Kidney capillary endothelial cell (primary cell): ENCODE results near the gene GHITM.
A peak's percentile ranks its signal among the peaks of the same experiment; 100 is the strongest.
"Not testable (repeated sequence)": the region's sequence is repeated elsewhere in the genome, so short reads cannot be mapped to it uniquely, and the experiment has no call there.

ENCODE experiments used
- DNase-seq: peaks from one replicate; pipeline ENCODE4 v3.0.0-alpha.2; 2018; ENCODE audit warnings: low spot score

GHITM gene

DNA sequence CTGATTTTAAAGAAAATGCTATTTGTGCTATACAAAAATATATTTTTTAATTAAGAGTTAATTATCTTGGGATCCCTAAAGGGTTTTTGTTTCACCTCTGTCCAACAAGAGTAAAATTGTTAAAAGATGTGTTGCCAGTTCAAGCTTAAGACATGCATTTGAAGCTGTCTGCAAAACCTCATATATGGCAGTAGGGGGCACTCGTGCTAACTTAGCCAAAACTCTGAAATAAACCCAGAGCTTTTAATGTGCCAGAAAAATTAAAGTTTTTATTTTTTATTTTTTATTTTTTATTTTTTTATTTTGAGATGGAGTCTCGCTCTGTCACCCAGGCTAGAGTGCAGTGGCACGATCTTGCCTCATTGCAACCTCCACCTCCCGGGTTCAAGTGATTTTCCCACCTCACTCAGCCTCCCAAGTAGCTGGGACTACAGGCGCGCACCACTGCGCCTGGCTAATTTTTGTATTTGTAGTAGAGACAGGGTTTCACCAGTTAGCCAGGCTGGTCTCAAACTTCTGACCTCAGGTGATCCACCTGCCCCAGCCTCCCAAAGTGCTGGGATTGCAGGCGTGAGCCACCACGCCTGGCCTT is 8.8 kb downstream of the GHITM start:
- peak; percentile 42 for DNase-seq

DNA sequence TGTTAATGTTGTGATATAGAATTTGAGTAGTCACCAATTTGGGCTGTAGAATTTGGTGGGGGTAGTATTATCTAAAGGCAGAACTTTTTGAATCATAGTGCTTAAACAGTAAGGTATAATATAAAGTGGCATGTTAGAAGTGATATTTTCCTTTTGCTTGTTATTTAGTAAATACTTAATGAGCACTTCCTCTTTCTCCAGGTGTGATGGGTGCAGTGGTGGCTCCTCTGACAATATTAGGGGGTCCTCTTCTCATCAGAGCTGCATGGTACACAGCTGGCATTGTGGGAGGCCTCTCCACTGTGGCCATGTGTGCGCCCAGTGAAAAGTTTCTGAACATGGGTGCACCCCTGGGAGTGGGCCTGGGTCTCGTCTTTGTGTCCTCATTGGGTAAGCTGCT is 10.5 kb downstream of the GHITM start:
- DNase-seq: no peak

DNA sequence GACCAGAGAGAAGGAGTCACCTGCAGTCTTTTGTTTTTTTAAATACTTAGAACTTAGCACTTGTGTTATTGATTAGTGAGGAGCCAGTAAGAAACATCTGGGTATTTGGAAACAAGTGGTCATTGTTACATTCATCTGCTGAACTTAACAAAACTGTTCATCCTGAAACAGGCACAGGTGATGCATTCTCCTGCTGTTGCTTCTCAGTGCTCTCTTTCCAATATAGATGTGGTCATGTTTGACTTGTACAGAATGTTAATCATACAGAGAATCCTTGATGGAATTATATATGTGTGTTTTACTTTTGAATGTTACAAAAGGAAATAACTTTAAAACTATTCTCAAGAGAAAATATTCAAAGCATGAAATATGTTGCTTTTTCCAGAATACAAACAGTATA is 13.5 kb downstream of the GHITM start:
- DNase-seq: no peak

DNA sequence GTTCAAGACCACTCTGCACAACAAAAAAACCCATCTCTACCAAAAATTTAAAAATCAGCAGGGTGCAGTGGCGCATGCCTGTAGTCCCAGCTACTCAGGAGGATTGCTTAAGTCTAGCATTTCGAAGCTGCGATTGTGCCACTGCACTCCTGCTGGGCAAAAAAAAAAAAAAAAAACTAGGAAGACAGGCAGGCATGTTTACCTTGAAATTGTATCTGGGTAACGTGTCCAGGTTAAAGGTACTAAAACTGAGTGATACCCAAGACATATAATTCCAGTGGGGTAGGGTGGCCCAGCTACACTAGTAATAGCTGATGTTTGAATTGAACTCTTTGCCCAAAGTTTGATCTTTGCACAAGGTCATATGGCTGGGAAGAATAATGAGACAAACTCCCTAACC is 16.2 kb downstream of the GHITM start:
- no peak for DNase-seq

DNA sequence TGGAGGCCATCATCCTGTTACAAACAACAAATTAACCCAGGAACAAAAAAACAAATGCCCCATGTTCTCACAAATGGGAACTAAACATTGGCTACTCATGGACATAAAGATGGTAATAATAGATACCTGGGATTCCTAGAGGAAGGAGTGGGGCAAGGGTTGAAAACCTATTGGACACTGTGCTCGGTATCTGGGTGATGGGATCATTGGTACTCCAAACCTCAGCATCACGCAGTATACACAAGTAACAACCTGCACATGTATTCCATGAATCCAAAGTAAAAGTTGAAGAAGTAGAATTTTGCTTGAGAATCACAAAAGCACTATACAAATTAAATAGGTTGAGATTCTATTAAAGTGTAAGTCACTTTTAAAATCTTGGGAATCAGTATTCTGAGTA is 16.7 kb downstream of the GHITM start:
- no peak for DNase-seq

DNA sequence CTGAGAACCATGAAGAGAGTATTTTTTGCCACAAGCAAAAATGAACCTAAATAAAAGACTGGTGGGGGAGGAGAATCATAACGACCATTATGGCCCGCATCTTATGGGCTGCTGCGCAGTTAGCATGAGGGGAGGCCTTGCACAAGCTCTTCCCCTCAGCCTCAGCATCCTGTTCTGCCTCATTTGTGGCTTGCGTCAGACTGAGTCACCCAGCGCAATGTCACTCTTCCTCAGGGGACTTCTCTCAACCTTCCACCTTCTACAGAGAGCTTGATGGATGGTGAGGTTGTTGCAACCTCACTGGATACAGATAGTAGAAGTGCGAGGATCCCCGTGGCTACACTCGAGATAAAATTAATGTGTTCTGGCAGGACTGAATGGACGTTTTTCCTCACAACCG is 17.5 kb downstream of the GHITM start:
- no peak for DNase-seq

DNA sequence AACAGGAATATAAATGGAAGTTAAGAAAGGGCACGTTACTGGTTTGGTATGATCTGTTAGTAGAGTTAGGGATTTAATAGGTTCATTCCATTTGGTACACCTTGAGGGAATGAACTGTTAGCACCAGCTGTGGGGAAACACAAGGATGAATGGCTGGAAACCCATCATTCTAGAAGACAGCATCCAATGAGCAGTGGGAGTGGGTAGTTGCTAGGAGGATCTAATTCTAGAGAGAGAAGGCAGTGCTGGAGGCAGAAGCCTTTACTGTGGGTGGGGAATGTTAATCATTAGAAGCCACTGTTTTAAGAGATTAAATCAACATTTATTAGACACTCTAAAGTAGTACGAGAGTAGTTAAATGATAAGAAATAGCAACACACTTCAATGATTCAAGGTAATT is 18.8 kb downstream of the GHITM start:
- DNase-seq: no peak

DNA sequence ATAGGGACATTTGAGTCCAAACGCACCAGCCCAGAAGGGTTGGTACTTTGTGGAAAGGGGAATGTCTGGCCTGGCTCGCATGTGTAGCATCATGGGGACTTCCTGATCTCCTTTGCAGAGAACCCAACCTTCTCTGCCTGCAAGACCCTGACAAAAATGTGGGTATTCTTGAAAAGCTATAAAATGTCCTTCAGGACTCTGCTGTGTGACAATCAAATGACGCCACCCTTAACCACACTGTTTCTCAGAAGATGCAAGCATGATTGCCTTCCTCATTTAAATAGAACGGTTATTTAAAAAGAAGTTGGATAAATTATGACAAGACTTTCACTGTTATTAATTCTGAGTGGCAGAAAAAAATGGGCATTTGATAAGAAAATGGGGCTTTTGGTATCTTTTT is 19.2 kb downstream of the GHITM start:
- DNase-seq: no peak

DNA sequence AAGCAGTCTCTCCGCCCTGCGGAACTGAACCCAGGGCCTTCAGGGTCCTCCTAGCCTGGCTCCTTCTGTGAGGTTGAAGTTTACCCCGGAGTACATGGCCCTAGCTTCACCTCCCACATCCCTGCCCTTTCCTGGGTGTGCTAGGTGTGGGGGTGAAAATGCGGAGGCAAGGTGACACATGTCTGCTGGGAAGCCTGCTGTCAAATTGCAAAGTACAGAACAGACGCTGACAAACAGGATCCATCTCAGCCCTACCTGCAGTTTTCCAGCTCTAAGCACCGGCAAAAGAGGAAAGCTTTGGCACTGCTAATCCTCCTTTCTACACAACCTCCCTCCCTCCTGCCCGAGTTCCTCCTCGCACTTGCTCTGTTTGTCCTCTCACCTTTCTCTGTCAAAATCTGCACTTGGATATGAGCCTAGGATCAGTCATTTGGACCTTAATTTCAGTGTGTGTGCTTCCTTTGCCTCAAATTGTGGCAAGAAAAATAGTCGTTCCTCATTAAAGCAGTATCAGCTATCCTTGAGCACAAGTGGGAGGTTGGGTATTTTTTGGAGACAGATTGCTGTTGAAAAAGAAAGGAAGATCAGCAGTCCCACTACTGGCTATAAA is 19.9 kb downstream of the GHITM start:
- DNase-seq: no peak

DNA sequence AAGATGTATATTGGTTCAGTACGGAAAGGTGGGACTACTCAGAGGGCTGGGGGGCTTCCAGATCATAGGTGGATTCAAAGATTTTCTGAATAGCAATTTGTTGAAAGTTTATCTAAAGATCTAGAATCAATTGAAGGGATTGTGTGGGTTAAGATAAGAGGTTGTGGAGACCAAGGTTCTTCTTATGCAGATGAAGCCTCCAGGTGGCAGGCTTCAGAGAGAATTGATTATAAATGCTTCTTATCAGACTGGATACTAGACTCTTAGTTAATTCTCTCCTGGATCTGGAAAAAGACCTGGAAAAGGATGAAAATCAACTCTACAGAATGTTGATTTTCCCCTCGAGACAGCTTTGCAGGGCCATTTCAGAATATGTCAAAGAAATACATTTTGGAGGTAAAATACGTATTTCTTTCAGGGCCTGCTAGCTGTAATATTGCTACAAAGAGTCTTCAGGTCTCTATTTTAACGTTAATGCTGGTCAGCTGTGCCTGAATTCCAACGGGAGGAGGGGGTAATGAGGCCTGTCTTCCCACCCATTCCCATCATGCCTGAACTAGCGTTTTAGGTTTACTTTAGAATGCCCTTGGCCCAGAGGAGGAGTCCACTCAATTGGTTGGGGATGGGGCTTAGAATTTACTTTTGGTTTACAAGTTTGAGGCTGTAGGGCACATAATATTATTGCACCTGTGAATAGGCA is 21.5 kb downstream of the GHITM start:
- no peak for DNase-seq

DNA sequence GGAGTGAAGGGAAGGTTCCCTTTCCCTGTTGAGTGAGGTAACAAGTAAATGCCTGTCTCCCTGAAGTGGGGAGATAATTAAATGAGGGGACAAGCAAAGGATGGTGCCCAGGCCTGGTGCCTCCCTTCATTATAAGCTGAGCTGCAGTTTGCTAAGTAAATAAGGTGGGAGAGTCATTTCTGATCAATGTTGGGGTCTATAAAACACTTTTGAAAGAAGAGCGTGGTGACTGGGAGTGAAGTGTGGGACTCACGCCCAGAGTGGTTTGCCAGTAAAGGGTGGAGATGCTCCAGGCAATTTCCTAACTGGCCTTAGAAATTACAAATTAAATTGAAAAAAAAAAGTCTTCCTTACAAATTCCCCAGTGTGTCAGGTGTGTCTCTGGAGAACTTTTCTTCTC is 24.7 kb downstream of the GHITM start:
- no peak for DNase-seq

DNA sequence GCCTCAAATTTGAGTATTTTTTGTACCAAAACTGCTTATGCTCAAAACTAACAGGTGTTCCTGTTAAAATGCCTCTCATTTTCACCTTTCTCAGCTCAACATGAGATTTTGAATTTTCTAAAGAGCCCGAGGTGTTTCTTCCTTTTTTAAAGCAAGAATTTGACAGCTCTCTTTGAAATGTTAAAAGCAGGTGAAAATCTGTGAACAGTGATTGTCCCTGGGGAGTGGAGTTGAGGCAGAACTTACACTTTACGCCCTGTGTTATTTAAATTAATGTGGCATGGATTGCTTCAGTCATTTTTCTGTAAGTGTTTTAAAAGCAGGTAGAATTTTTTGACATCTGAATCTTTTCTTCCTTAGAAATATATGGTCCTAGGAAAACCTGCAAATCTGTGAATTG is 25.1 kb downstream of the GHITM start:
- DNase-seq: no peak

DNA sequence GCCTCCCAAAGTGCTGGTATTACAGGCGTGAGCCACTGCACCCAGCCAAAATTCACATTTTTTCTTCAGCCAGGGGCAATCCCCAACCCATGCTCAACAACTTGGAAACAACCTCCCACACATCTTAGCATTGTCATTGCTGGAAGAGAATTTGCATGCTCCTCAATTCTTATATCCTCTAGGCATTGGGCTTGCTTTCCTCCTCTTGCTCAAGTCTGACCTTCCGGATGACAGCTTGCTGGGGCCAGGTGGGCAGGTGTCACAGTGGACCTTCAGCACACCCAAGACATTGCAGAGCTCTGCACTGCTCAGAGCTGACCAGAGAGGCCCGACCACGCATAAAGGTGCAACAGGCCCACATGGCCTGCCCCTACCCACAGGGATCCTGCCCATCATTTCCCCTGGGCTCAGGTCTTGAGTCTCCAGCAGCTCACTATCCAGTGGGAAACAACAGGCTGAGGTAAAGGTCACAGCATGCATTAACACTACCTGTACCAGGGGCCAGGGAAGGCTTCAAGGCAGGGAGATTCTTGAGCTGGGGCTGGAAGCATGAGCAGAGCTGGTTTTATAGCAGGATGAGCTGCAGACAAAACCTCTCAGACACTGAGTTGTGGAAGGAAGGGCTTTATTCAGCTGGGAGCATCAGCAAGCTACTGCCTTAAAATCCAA is 27.4 kb downstream of the GHITM start:
- no peak for DNase-seq

DNA sequence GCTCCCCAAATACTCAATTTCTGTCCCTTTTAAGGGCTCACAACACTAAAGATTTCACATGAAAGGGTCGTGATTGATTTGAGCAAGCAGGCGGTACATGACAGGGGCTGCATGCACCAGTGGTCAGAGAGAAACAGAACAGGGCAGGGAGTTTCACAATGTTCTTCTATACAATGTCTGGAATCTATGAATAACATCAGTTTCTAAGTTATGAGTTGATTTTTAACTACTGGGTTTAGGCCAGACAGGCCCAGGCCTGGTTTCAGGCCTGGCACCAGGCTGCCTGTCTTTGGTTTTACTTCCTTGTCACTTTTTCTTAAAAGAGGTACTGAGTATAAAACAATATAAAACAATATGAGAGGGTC is 28.0 kb downstream of the GHITM start:
- not testable (repeated sequence) for DNase-seq

DNA sequence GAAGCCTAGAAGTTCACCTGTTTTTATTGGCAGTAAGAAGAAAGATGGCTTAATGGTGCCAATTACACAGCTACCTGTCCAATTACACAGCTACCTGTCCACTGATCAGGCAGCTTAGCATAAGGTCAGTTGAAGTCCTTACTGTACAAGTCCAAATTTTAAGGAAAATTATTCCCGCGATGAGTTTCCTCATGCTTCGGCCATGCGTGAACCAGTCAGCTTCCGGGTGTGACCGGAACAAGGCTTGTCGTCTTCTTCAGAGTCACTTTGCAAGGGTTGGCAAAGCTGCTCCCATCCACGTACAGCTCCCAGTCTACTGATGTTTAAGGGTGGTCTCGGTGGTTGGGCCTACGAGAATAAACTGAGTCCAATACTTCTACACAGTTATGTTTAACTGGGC is 29.1 kb downstream of the GHITM start:
- not testable (repeated sequence) for DNase-seq

DNA sequence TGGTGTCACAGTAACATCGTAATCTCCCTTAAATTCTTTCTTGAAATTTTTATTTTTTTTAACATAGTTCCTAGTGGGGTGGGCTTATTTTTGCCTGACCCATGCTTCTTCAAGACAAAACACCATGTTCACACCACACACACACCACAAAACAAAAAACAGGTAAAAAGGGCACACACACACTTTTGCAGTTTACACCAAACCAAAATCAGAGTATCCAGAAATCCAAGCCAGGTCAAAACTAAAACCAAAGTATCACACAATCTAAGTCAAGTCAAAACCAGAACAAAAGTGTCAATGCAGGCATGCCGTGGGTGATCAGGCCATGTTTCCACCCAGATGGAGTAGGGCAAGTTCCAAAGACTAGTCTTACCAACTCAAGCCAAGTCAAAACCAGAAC is 31.9 kb downstream of the GHITM start:
- DNase-seq: not testable (repeated sequence)

DNA sequence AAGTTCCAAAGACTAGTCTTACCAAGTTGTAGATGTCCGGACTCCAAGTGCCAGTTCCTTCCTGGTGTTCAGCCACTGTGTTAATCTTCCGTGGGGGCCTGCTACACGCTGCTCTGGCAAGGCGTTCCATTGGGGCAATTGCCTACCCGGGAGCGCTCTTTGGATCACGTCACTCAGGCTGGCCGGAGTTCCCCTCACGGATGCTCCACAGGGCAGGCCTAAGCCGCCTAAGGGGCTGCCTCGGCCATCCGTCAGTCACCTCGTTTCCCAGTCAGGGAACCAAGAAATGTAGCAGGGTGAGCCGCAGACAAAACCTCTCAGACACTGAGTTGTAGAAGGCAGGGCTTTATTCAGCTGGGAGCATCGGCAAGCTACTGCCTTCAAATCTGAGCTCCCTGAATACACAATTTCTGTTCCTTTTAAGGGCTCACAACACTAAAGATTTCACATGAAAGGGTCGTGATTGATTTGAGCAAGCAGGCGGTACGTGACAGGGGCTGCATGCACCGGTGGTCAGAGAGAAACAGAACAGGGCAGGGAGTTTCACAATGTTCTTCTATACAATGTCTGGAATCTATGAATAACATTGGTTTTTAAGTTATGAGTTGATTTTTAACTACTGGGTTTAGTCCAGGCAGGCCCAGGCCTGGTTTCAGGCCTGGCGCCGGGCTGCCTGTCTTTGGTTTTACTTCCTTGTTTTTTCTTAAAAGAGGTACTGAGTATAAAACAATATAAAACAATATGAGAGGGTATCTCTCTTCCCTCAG is 32.6 kb downstream of the GHITM start:
- not testable (repeated sequence) for DNase-seq

DNA sequence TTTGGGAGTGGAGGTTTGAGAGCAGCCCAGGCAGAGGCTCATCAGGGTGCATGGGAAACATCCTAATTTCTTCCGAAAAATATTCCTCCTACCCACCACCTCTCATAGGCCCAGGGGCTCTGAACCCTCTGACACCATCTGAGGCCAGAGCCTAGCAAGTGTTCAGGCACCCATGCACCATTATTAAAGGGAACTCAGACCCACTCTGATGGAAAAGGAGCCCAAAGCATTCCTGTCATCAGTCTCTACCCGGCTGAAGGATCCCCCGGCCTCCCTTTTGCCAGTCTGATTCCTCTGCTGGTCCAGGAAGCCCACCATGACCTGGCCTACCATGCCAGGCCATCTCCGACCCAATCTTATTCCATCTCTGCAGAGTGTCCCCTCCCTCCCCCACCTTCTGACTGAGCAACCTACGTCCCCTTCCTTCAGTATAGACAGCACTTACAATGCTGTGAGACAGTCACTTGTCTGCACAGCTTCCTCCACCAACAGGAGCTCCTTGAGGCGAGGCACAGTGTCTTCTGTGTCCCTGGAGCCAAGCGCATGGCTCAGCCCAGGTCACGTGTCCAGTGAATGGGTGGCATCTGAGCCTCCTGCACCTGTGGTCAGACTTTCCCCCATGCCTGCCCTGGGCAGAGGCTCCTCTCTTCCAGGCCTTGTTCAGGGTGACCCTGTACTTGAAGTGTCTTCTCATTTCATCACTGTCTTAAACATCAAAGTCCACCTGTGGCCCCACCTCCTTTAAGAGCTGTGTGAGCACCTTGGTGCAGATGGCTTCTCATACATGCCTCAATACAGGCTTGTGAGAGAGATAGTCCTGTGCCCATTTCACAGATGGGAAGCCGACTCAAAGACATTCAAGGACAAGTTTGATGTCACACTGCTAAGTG is 33.4 kb downstream of the GHITM start:
- DNase-seq: no peak

DNA sequence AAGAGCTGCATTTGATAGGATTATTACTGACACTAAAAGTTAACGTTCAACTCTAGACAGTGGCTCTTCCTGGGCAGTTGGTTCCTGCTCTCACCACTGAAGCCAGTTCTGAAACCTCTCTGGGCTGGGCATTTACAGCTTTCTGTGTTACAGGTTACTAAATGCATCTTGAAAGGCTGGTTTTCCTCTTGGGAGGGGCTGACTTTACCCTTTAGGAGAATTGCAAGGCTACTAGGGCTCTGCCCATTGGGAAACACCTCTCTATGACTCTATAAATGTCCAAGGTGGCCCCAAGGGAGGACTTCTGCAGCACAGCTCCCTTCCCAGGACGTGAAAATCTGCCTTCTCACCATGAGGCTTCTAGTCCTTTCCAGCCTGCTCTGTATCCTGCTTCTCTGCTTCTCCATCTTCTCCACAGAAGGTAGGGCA is 34.2 kb downstream of the GHITM start, which contains the start of gene GPR15LG:
GPR15LG (plus strand) TSS at position 301 of the 429 bp plus-strand sequence; CDS start at position 352, 51 bp downstream.
- DNase-seq: no peak

DNA sequence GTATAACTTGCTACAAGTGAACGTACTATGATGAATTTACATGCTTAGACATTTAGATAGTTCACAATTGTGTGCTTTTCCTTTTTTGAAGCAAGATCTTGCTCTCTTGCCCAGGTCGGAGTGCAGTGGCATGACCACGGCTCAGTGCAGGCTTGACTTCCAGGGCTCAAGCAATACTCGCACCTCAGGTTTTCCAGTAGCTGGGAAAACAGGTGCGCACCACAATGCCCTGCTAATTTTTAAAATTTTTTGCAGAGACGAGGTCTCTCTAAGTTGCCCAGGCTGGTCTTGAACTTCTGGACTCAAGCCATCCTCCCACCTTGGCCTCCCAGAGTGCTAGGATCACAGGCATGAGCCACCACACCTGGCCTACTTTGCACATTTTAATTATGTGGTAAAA is 36.1 kb downstream of the GHITM start:
- DNase-seq: no peak

DNA sequence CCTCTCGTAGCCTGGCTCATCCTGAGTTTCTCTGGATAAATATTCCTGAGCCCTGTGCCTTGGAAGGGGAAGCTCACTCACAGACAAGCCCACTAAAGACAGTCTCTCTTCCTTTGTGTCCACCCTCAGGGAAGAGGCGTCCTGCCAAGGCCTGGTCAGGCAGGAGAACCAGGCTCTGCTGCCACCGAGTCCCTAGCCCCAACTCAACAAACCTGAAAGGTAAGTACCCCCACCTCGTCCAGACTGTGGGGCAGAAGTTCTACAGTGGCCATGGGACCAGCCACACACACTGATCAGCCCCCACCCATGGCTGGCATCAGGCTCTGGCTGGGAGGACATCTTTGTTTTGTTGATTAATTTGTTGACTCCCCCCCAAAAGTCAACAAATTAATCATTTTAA is 37.0 kb downstream of the GHITM start:
- DNase-seq: no peak
